Activated naive CD8-positive, alpha-beta T cell treated with anti-CD3 and anti-CD28 coated beads, Interleukin-2, amount 10 ng/mL, durations not matched to agents 7 days and 5 days (primary cell): ENCODE data around the gene IGSF8. TPM values are rescaled to one million over a fixed set of nuclear protein-coding genes. Genes with fewer than 3 reads are reported as not detected.
"Not testable (repeated sequence)": the region's sequence is repeated elsewhere in the genome, so short reads cannot be mapped to it uniquely, and the experiment has no call there.

Experiments
- ATAC-seq: fragments of 150-1000 bp; cut with Tn5 transposase; one replicate; pipeline ENCODE4 v1.10.0; 2021; ENCODE audit warnings: low read depth, moderate library complexity
- POLR2A ChIA-PET: fragments of 350-600 bp; sonication (Branson Sonifier 250); formaldehyde crosslinking; loops from one replicate; lab custom pipeline; 2021; ENCODE audit warnings: antibody characterized with exemption; lab: Charles Lee
- DNase-seq: peaks from one replicate; pipeline ENCODE4 v3.0.0; 2021
- H3K27ac Mint-ChIP-seq: one replicate; pipeline ENCODE4 v1.8.0; 2022; ENCODE audit warnings: mild to moderate bottlenecking, mixed read lengths
- H3K27me3 Mint-ChIP-seq: one replicate; pipeline ENCODE4 v1.8.0; 2022; ENCODE audit warnings: mild to moderate bottlenecking, moderate library complexity, mixed read lengths
- H3K36me3 Mint-ChIP-seq: one replicate; pipeline ENCODE4 v1.8.0; 2021; ENCODE audit warnings: mild to moderate bottlenecking, mixed read lengths
- H3K4me1 Mint-ChIP-seq: one replicate; pipeline ENCODE4 v1.8.0; 2021; ENCODE audit warnings: mixed read lengths
- H3K4me3 Mint-ChIP-seq: one replicate; pipeline ENCODE4 v1.8.0; 2022; ENCODE audit warnings: mild to moderate bottlenecking, moderate library complexity, mixed read lengths
- H3K9me3 Mint-ChIP-seq: one replicate; pipeline ENCODE4 v1.8.0; 2021; ENCODE audit warnings: mixed read lengths
- total RNA-seq, 2 experiments: library from RNA; stranded (reverse); gene quantifications; one replicate each; pipeline ENCODE4 v1.2.3, GENCODE V29; 2021

The IGSF8 gene
- total RNA-seq, 2 experiments from 2014 or later = 39.8 to 44.6 TPM

- H3K4me3 Mint-ChIP-seq = no peak overlapping the region
- no peak overlapping the region for H3K27ac Mint-ChIP-seq
- no peaks in the 10 kb centered on the region for H3K9me3 Mint-ChIP-seq
- ATAC-seq = no peak
- DNase-seq = no peak
- H3K4me1 Mint-ChIP-seq = no peaks in the 10 kb centered on the region
- POLR2A ChIA-PET = interaction anchor here (0.7 kb wide), 1 partner anchor 9 kb away, joined by 4 read pairs; no protein-coding TSS in a partner anchor
- H3K27me3 Mint-ChIP-seq = peaks cover 14% of the 10 kb centered on the region
- no peaks in the 10 kb centered on the region for H3K36me3 Mint-ChIP-seq
Measured at GRCh38 chr1:160131803-160132565, 33.6 kb upstream of the IGSF8 start.

GRCh38 chr1:160130939-160131338 is 32.5 kb upstream of the IGSF8 start:
- POLR2A ChIA-PET = interaction anchor here (0.7 kb wide), 1 partner anchor 8 kb away, joined by 4 read pairs; no protein-coding TSS in a partner anchor
- no peak for ATAC-seq

GRCh38 chr1:160130486-160130885 is 32.1 kb upstream of the IGSF8 start:
- DNase-seq = no peak

More at GRCh38 chr1:160130939-160131338, 32.5 kb upstream of the IGSF8 start:
- Mint-ChIP-seq H3K27ac (no peak overlapping the region), H3K27me3 (peaks cover 14% of the 10 kb centered on the region), H3K36me3 (no peaks in the 10 kb centered on the region), H3K4me3 (no peak overlapping the region), H3K4me1 (no peaks in the 10 kb centered on the region), H3K9me3 (no peaks in the 10 kb centered on the region)
- DNase-seq = no peak

GRCh38 chr1:160129966-160130365 is 31.5 kb upstream of the IGSF8 start:
- ATAC-seq (no peak), DNase-seq (no peak)
- Mint-ChIP-seq H3K36me3 (no peaks in the 10 kb centered on the region), H3K9me3 (no peaks in the 10 kb centered on the region), H3K27me3 (peaks cover 14% of the 10 kb centered on the region), H3K4me3 (no peak overlapping the region), H3K27ac (no peak overlapping the region), H3K4me1 (no peaks in the 10 kb centered on the region)
- POLR2A ChIA-PET = no interaction called here

More at GRCh38 chr1:160130486-160130885, 32.1 kb upstream of the IGSF8 start:
- POLR2A ChIA-PET = no interaction called here
- Mint-ChIP-seq H3K9me3 (no peaks in the 10 kb centered on the region), H3K27me3 (peaks cover 14% of the 10 kb centered on the region), H3K27ac (no peak overlapping the region), H3K4me1 (no peaks in the 10 kb centered on the region), H3K36me3 (no peaks in the 10 kb centered on the region), H3K4me3 (no peak overlapping the region)
- no peak for ATAC-seq

GRCh38 chr1:160129558-160129957 is 31.1 kb upstream of the IGSF8 start:
- Mint-ChIP-seq H3K27me3 (peaks cover 14% of the 10 kb centered on the region), H3K36me3 (no peaks in the 10 kb centered on the region), H3K9me3 (no peaks in the 10 kb centered on the region), H3K4me1 (no peaks in the 10 kb centered on the region), H3K4me3 (no peak overlapping the region), H3K27ac (no peak overlapping the region)
- POLR2A ChIA-PET = no interaction called here
- DNase-seq = no peak
- no peak for ATAC-seq

- no peak for DNase-seq
Measured at GRCh38 chr1:160129046-160129445, 30.6 kb upstream of the IGSF8 start.

GRCh38 chr1:160128636-160129035 is 30.2 kb upstream of the IGSF8 start:
- Mint-ChIP-seq H3K9me3 (no peaks in the 10 kb centered on the region), H3K27me3 (peaks cover 14% of the 10 kb centered on the region), H3K4me3 (no peak overlapping the region), H3K36me3 (no peaks in the 10 kb centered on the region), H3K27ac (no peak overlapping the region), H3K4me1 (no peaks in the 10 kb centered on the region)
- ATAC-seq = no peak
- DNase-seq = no peak
- POLR2A ChIA-PET = no interaction called here

More at GRCh38 chr1:160129046-160129445, 30.6 kb upstream of the IGSF8 start:
- Mint-ChIP-seq H3K36me3 (no peaks in the 10 kb centered on the region), H3K4me3 (no peak overlapping the region), H3K27me3 (peaks cover 14% of the 10 kb centered on the region), H3K4me1 (no peaks in the 10 kb centered on the region), H3K9me3 (no peaks in the 10 kb centered on the region), H3K27ac (no peak overlapping the region)
- POLR2A ChIA-PET = no interaction called here
- no peak for ATAC-seq

- Mint-ChIP-seq H3K27me3 (peaks cover 12% of the 10 kb centered on the region), H3K36me3 (no peaks in the 10 kb centered on the region), H3K4me1 (no peaks in the 10 kb centered on the region), H3K4me3 (no peak overlapping the region), H3K9me3 (no peaks in the 10 kb centered on the region), H3K27ac (no peak overlapping the region)
- POLR2A ChIA-PET = no interaction called here
- ATAC-seq (no peak), DNase-seq (no peak)
Measured at GRCh38 chr1:160127865-160128523, 29.6 kb upstream of the IGSF8 start.

- POLR2A ChIA-PET = no interaction called here
- Mint-ChIP-seq H3K4me3 (no peak overlapping the region), H3K36me3 (no peaks in the 10 kb centered on the region), H3K27me3 (peaks cover 6% of the 10 kb centered on the region), H3K27ac (no peak overlapping the region), H3K9me3 (no peaks in the 10 kb centered on the region), H3K4me1 (no peaks in the 10 kb centered on the region)
- ATAC-seq (no peak), DNase-seq (no peak)
Measured at GRCh38 chr1:160127381-160127780, 29.0 kb upstream of the IGSF8 start.

GRCh38 chr1:160126342-160126741 is 27.9 kb upstream of the IGSF8 start:
- H3K4me3 Mint-ChIP-seq, DNase-seq, H3K4me1 Mint-ChIP-seq, H3K9me3 Mint-ChIP-seq, H3K36me3 Mint-ChIP-seq, H3K27ac Mint-ChIP-seq, H3K27me3 Mint-ChIP-seq, POLR2A ChIA-PET, ATAC-seq: not testable (repeated sequence)

- H3K4me3 Mint-ChIP-seq = no peak overlapping the region
- H3K27ac Mint-ChIP-seq = no peak overlapping the region
- DNase-seq (no peak), ATAC-seq (no peak)
- POLR2A ChIA-PET = no interaction called here
- H3K9me3 Mint-ChIP-seq = no peaks in the 10 kb centered on the region
- no peaks in the 10 kb centered on the region for H3K36me3 Mint-ChIP-seq
- peaks cover 1% of the 10 kb centered on the region for H3K27me3 Mint-ChIP-seq
- no peaks in the 10 kb centered on the region for H3K4me1 Mint-ChIP-seq
Measured at GRCh38 chr1:160125746-160126145, 27.3 kb upstream of the IGSF8 start.

GRCh38 chr1:160124705-160125478 is 26.5 kb upstream of the IGSF8 start:
- no peak for DNase-seq
- no peak for ATAC-seq
- H3K36me3 Mint-ChIP-seq = no peaks in the 10 kb centered on the region
- no peak overlapping the region for H3K27ac Mint-ChIP-seq
- H3K4me1 Mint-ChIP-seq = no peaks in the 10 kb centered on the region
- H3K27me3 Mint-ChIP-seq = no peaks in the 10 kb centered on the region
- no peaks in the 10 kb centered on the region for H3K9me3 Mint-ChIP-seq
- no peak overlapping the region for H3K4me3 Mint-ChIP-seq
- POLR2A ChIA-PET = no interaction called here

GRCh38 chr1:160123726-160124125 is 25.3 kb upstream of the IGSF8 start:
- POLR2A ChIA-PET = no interaction called here

More at GRCh38 chr1:160123726-160124125, 25.3 kb upstream of the IGSF8 start:
- H3K27ac Mint-ChIP-seq = no peak overlapping the region
- H3K36me3 Mint-ChIP-seq = no peaks in the 10 kb centered on the region
- DNase-seq (no peak), ATAC-seq (no peak)
- H3K9me3 Mint-ChIP-seq = no peaks in the 10 kb centered on the region
- H3K4me1 Mint-ChIP-seq = no peaks in the 10 kb centered on the region
- H3K27me3 Mint-ChIP-seq = no peaks in the 10 kb centered on the region
- H3K4me3 Mint-ChIP-seq = no peak overlapping the region
